ENCODE data around the gene ZDHHC13. TPM values are rescaled to one million over a fixed set of nuclear protein-coding genes. Genes with fewer than 3 reads are reported as not detected.

Gene ZDHHC13
- total and polyA plus RNA-seq, 2 of the 8 experiments (the other 6 are each of a cell fraction or from before 2014, with no cell fraction given), result 22.4 to 24.1 TPM

DNA sequence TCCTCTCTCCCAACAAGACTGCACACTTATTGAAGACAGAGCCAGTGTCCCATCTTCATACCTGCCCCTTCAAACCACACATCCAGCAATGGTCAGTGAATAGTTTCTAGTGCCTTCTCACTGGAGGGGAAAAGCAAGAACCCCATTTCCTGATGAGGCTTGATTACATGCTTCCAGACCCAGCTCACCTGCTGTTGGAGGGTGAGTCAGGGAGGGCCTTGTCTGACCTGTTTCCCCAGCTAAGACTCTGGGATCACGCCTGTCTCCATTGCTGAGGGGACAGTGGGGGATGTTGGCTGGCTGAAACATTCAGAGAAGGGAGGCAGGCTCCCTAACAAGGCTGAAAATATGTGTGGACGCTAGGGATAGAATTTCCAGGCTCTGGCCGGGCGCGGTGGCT, 27.5 kb upstream of the ZDHHC13 start (continued):
- TF ChIP-seq EZH2 (IDR thresholded peaks at IDR 0.05; ENCODE audit: low read depth, low read length, severe bottlenecking), result no peak
- TF ChIP-seq BACH1 (IDR thresholded peaks at IDR 0.05; ENCODE audit: low read length), result no peak
